WTC11 (cell line): ENCODE data around the gene PCSK7.

ENCODE experiments used
- CTCF ChIP-seq: fragments of 200-600 bp; IDR thresholded peaks from 2 replicates; pipeline ENCODE4 v1.8.0; 2022; ENCODE audit warnings: antibody characterized with exemption
- ESRRA ChIP-seq: sonication (generic); formaldehyde crosslinking; IDR thresholded peaks from 2 replicates; pipeline ENCODE4 v1.8.1; 2022; ENCODE audit warnings: mild to moderate bottlenecking, missing genetic modification reagents, borderline replicate concordance

DNA sequence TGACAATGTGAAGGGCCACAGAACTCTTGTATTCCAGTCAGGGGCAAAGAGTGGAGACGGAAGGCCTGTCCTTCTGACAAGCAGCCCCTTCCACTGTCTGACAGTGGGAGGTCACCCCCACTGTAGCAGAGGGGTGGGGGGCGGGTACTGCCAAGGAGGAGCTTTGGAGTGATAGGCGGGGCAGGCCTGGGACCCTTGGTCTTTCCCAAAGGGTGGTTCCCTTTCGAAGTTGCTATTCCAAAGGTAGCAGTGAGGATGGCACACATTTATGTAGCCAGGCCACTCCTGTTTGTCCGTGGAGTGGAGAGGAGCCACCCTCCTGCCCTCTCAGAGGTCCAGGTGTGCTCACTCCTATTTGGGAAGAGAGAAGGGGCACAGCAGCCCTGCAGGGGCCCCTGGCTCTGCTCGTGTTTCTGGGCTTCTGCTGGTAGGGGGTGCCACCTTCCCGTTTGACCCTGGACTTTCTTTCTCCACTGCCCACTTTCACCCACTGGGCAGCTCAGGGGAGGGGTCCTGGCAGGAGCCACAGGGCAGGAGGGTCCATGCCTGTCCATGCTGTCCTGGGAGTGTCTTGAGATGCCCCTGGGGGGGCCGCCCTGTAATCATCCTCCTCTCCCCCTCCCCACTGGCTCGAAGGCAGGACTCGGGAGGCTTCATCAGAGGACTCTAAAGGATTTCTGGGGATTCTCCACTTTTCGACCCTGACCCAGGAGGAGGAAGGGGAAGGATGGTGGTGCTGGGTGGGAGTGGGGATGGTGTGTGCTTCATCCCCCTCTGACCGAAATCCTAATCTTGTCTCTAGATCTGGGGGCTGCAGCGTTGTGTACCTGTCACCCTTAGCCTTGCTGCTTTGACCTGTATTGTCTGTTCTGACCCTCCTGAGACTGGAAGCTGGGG is 31.7 kb downstream of the PCSK7 start:
- no peak for TF ChIP-seq CTCF
- no peak for TF ChIP-seq ESRRA (CRISPR knock-in tag)
